HG03095 (cell line): ENCODE measurements around the gene CSF3R.

ENCODE experiments used
- ATAC-seq: cut with Tn5 transposase; IDR thresholded peaks from one replicate; pipeline ENCODE4 v1.9.1; 2021; ENCODE audit warnings: moderate library complexity; ENCODE audit not compliant: unreplicated experiment

The CSF3R gene

GRCh38 chr1:36482724-36483388 is at the start of gene CSF3R:
Gene CSF3R, minus strand, starts transcription at chr1:36482913. Its CDS starts 3,417 bp downstream, at chr1:36479496.
- ATAC-seq: no peak

DNA sequence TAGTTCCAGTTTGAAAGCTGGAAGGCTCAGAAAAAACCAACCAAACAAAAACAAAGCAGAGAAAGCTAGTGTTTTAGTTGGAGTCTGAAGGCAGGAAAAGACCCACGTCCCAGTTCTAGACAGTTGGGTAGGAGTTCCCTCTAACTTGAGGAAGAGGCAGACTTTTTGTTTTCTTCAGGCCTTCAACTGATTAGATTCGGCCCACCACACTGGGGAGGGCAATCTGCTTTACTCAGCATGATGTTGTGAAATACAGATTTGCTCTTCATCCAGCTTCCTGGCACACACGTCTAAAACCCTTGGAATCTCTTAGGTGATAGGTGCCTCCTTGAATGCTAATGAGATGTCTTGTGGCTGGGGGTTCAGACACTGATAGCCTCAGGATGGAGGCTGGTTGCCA is 49.1 kb upstream of the CSF3R start:
- ATAC-seq: no peak

GRCh38 chr1:36530791-36531190 is 48.1 kb upstream of the CSF3R start:
- no peak for ATAC-seq

GRCh38 chr1:36530261-36530660 is 47.5 kb upstream of the CSF3R start:
- ATAC-seq: no peak

- ATAC-seq: no peak
Observed at GRCh38 chr1:36529769-36530260, 47.1 kb upstream of the CSF3R start.

DNA sequence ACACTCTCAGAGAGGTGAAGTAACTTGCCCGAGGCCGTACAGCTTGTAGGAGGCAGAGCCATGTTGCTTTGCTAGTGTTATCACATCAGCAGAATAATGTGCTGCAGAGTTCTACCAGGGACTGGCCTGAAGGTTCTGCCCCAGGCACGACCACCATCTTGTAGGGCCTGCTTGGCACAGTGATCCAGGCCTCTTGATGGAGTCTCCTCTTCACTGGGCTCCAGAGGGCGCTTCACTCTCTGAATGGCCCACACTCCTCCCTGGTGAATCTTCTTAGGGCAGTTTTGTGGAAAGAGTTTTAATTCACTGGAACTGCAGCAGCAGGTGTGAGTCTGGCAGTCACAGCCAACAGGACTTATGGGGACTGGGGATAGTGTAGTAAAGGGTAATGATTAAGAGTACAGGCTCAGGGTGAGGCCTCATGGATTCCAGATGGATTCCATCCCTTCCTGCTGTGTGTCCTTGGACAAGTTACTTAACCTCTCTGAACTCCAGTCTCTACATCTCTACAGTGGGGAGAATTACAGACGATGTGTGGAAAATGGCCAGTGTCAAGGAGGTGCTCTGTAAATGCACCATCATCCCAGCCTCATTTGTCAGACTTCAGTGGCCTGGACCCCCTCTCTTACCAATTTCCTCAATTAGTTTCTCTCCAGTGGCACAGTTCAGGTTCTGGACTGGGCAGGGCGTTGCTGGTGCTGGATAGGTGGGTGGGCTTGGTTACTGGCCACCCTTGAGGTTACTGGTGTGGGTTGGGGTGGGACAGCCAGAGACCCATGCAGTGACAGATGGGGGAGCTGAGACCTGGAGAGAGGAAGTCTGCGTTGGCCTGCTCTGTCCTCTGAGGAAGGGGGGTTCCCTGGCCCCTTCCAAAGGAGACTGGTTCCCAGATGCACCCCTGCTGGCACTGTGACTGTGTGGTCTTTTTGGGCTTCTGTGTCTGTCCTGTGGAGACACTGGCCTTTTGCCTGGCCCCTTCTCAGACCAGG is 45.9 kb upstream of the CSF3R start:
- no peak for ATAC-seq

DNA sequence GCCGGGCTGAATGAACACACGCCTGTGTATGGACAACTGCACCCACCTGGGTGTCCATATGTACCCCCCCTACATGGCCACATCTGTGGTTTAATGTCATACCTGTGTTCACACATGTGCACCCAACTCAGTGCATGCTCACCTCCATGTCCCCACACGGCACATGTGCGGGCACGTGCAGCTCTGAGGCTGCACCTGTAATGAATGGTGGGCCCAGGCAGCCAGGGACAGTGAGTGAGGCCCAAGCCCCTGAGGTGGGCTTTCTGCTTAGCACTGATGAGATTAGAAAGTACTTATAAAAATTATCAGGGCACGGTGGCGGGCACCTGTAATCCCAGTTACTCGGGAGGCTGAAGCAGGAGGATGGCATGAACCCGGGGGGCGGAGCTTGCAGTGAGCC is 42.5 kb upstream of the CSF3R start:
- no peak for ATAC-seq

- ATAC-seq: no peak
Observed at GRCh38 chr1:36524359-36525062, 41.8 kb upstream of the CSF3R start.

DNA sequence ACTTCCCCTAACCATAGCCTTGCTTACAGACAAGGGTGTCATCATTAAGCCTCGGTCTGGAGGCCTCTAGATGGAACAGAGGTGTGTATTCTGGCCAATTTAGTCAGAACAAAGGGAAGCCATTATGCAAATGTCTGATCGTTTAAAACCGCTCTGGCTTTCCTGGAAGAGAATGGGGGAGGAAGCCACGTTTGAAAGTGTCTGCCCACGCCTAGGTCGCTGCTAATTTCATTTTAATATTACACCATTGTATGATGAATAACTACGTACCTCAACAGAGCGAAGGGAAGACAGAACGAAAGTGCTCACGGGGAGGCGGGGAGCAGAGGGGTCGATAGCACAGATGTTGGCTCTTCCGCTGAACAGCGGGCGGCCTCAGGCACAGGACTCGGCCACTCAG is 41.1 kb upstream of the CSF3R start:
- ATAC-seq: no peak

GRCh38 chr1:36523230-36523495 is 40.5 kb upstream of the CSF3R start:
- no peak for ATAC-seq

DNA sequence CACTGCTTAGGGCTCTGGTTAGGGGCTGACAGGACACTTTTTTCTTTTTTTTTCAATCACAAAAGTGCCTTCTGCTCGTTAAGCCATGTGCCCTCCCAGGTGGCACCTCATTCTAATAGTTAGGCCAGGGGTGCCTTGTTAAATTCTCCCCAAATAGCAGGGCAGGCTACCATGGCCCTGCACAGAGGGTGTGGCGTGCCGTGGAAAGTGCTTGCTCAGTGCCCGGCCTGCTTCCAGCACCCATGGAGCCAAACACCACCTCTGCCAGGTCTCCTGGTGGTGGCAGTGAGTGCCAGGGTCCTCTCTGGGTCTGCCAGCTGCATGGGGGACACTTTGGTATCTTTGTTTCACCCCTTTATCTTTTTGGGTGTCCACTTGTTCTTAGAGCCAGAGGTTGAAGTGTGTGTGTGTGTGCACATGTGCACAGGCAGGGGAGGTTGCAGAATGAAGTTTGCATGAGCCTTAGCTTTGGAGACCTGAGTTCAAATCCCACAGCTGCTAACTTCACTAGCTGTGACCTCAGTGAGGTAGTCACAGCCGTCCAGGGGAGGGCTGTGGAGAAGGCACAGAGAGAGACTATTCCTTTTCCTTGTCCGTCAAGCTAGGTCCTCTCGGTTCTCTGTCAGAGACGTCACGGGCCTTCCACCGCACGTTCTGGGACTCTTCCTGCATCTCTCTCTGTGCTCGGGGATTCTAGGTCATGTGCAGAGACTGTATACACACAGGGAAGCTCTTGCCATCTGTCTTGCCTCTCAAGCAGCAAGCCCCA is 39.9 kb upstream of the CSF3R start:
- no peak for ATAC-seq

- ATAC-seq: no peak
Observed at GRCh38 chr1:36522021-36522420, 39.3 kb upstream of the CSF3R start.

- ATAC-seq: no peak
Observed at GRCh38 chr1:36520771-36521420, 38.2 kb upstream of the CSF3R start.

GRCh38 chr1:36520056-36520455 is 37.3 kb upstream of the CSF3R start:
- ATAC-seq: no peak

DNA sequence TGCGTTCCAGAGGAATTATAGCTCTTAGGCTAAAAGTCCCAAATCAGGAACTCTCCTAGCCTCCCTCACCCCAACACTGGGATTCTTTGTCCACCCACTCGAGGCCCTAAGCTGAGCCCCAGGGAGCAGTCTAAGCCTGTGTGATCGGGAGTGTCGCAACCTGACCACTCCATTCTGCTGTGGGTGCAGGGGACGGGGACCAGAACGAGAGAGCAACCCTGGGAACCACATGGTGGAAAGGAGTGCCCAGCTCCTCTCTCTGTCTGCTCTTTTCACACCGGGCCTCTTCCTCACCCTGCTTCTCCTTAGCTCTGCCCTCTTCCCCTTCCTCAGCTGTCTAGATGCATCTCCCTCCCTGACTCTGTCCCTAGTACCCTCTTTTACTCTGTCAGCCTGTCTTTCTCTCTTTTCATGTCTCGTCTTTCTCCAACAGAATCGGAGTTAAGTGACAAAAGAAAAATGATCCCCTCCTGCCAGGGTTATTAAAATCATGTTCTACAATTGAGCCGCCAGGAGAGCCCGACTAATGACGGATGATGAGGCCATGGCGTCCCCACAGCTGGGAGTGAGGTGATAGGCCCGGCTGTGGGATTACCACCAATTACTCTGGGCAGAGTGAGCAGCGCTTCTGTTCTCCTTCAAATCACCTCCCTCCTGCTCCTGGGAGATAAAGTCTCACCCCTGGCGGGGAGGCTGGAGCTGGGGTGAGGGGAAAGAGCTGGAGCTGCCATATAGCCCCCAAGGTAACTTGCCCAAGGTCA is 34.5 kb upstream of the CSF3R start:
- no peak for ATAC-seq

DNA sequence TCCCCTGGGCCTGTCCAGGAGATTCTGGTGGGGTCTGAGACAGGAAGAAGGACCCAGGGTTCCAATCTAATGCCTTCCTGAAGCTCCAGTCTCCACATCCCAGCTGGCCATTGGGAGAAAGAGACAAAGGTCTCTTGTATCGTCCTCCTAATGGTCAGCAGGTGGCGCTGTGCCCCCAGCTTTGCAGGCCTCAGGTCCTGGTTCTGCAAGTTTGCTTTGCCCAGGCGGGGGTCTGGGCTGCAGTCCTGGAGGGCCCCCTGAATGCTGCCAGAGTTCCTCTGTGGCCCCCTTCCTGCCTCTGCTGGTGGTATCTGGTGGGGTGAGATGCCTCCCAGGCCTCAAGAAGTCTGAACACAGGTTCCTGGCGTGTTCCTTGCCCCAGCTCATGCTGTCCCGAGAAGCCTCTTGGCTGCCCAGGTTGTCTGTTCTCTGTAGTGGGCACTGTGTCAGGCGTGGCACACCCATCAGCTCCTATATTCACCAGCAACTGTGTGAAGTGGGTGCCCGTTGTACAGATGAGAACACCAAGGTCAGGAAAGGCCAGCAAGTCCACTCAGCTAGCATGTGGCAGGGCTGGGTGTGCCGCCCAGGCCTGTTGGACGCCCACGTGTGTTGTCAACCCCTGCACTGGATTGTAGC is 33.8 kb upstream of the CSF3R start:
- ATAC-seq: no peak

GRCh38 chr1:36515315-36516138 is 32.8 kb upstream of the CSF3R start:
- ATAC-seq: no peak

- no peak for ATAC-seq
Observed at GRCh38 chr1:36514501-36514900, 31.8 kb upstream of the CSF3R start.
